ENCODE results near the gene ZDHHC8.
A peak's percentile ranks its signal among the peaks of the same experiment; 100 is the strongest.

- TF ChIP-seq CTCF (IDR thresholded peaks at IDR 0.05; ENCODE audit: low read depth, low read length) (peak; percentile 13), POLR2A (IDR thresholded peaks at IDR 0.05; ENCODE audit: extremely low read depth, insufficient read length) (no peak), MYC (IDR thresholded peaks at IDR 0.05; ENCODE audit: low read depth, low read length) (no peak)
These were observed 43.4 kb downstream of the ZDHHC8 start for GRCh38 chr22:20174785-20175596.
